Body of pancreas (tissue), 4 donors: ENCODE data around the gene ZNF17.

Source experiments
- POLR2A ChIP-seq, 3 donors: fragments of 450-650 bp; IDR thresholded peaks; one replicate each; pipeline ENCODE4 v1.6.1; 2016; ENCODE audit warnings: antibody characterized with exemption in 3 of 3, mild to moderate bottlenecking in 2 of 3
- TF ChIP-seq, protein P1 (sequence below), 7 experiments: fragments of 450-650 bp in 4 of 7; fragments of 200-600 bp in 3 of 7; sonication (generic) in 3 of 7; IDR thresholded peaks; one replicate each; pipeline ENCODE4 v1.5.1; 2016 to 2019; ENCODE audit warnings: antibody characterized with exemption in 7 of 7

DNA sequence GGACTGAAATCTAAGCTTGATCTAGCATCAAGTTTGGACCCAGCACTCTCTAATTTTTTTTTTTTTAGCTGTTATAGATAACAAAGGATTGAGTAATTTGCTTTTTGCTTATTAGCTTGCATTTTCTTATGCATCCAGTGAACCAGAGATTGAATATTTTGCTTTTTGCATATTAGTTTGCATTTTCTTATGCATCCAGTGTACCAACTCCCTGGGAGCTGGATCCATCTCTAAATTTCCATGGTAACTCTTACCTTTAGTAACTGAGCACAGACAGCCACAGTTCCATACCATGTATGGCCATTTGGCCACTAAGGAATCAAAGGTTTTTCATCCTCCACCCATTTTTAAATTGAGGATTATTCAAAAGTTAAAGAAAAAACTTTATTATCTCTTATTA is 30.0 kb upstream of the ZNF17 start:
- TF ChIP-seq, protein P1, sequence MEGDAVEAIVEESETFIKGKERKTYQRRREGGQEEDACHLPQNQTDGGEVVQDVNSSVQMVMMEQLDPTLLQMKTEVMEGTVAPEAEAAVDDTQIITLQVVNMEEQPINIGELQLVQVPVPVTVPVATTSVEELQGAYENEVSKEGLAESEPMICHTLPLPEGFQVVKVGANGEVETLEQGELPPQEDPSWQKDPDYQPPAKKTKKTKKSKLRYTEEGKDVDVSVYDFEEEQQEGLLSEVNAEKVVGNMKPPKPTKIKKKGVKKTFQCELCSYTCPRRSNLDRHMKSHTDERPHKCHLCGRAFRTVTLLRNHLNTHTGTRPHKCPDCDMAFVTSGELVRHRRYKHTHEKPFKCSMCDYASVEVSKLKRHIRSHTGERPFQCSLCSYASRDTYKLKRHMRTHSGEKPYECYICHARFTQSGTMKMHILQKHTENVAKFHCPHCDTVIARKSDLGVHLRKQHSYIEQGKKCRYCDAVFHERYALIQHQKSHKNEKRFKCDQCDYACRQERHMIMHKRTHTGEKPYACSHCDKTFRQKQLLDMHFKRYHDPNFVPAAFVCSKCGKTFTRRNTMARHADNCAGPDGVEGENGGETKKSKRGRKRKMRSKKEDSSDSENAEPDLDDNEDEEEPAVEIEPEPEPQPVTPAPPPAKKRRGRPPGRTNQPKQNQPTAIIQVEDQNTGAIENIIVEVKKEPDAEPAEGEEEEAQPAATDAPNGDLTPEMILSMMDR (IDR thresholded peaks at IDR 0.05) = no peak
- no peak for TF ChIP-seq POLR2A (IDR thresholded peaks at IDR 0.05)
